Neural crest cell (in vitro differentiated cells): Measurements from ENCODE around the gene EEF1A2. TPM values are rescaled to one million over a fixed set of nuclear protein-coding genes. Genes with fewer than 3 reads are reported as not detected.

ENCODE experiments used
- DNase-seq: peaks from one replicate; pipeline ENCODE4 v3.0.0; 2021; ENCODE audit warnings: low read depth, mixed read lengths, low spot score
- H3K27ac Mint-ChIP-seq: one replicate; pipeline ENCODE4 v1.8.0; 2021; ENCODE audit warnings: mild to moderate bottlenecking, mixed read lengths; ENCODE audit not compliant: unreplicated experiment
- H3K27me3 Mint-ChIP-seq: 2 replicates; pipeline ENCODE4 v1.8.0; 2021; ENCODE audit warnings: low read depth, mild to moderate bottlenecking, mixed read lengths
- H3K36me3 Mint-ChIP-seq: 2 replicates; pipeline ENCODE4 v1.8.0; 2021; ENCODE audit warnings: low read depth, mild to moderate bottlenecking, mixed read lengths
- H3K4me1 Mint-ChIP-seq: 2 replicates; pipeline ENCODE4 v1.8.0; 2021; ENCODE audit warnings: mixed read lengths
- H3K4me3 Mint-ChIP-seq: one replicate; pipeline ENCODE4 v1.8.0; 2021; ENCODE audit warnings: mild to moderate bottlenecking, mixed read lengths
- H3K9me3 Mint-ChIP-seq: 2 replicates; pipeline ENCODE4 v1.8.0; 2021; ENCODE audit warnings: mixed read lengths
- CTCF ChIP-seq: fragments of 200-600 bp; sonication (generic); conservative IDR thresholded peaks from 2 replicates; pipeline ENCODE4 v1.5.0; 2021; ENCODE audit warnings: antibody characterized with exemption, mild to moderate bottlenecking
- total RNA-seq: library from RNA; stranded (reverse); gene quantifications from 2 replicates; pipeline ENCODE4 v1.2.1, GENCODE V29; 2021

EEF1A2 gene
- total RNA-seq, 1 donor from 2014 or later = 4.6 TPM

DNA sequence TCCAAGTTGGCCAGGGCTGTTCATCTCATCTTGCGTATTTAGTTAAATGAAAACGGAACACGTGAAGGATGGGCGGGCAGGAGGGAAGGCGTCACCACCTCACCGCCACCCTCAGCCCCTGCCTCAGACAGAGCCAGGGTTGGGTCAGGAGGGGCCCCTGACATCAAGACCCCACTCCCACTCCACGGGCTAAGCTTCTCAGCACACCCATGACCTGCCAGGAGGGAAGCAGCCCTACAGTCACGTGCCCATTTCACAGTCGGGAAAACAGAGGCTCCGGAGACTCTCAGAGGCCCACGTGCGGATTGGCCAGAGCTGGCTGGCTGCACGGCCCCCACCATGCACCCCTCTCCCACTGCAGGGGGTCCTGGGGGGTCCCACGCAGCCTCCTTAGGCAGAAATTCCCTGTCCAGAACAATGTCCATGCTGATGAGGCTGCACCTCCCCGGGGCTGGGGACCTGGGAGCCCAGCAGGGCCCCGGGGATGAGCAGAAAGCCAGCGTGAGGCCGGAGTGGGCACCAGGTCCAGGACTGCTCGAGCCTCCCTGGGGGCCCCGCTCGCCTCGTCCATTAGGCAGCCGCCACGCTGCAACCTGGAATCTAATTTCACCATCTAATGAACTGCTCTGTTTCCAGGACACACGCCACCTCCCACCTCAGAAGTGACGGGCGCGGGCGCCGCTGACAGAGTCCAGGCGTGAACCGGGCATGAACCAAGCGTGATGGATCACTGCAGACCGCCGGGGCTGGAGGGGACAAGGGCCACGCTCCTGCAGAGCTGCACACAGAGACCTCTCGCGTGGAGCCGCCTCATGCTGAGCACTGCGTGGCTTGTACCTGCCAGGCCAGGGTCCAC, 42.2 kb downstream of the EEF1A2 start:
- peaks cover 29% of the 10 kb centered on the region for H3K4me1 Mint-ChIP-seq
- no peak overlapping the region for H3K4me3 Mint-ChIP-seq
- H3K9me3 Mint-ChIP-seq = no peaks in the 10 kb centered on the region
- no peak for TF ChIP-seq CTCF
- no peak for DNase-seq
- H3K36me3 Mint-ChIP-seq = no peaks in the 10 kb centered on the region
- no peaks in the 10 kb centered on the region for H3K27me3 Mint-ChIP-seq
- H3K27ac Mint-ChIP-seq = peak overlapping the region; percentile 57

DNA sequence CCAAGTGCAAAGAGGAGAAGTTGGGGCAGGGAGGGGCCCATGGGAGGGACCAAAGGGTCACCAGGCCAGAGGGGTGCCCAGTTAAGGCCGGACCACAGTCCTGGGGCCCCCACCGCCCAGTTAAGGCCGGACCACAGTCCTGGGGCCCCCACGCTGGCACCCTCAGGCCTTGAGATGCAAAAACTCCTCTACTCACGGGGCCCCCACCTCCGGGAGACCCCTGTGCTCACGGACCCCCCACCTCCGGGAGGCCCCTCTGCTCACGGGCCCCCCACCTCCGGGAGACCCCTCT, 43.4 kb downstream of the EEF1A2 start:
- H3K4me3 Mint-ChIP-seq = no peak overlapping the region
- H3K4me1 Mint-ChIP-seq = peaks cover 29% of the 10 kb centered on the region
- no peaks in the 10 kb centered on the region for H3K36me3 Mint-ChIP-seq
- H3K9me3 Mint-ChIP-seq = no peaks in the 10 kb centered on the region
- peak overlapping the region; percentile 86 for H3K27ac Mint-ChIP-seq
- TF ChIP-seq CTCF = no peak
- no peak for DNase-seq
- no peaks in the 10 kb centered on the region for H3K27me3 Mint-ChIP-seq

DNA sequence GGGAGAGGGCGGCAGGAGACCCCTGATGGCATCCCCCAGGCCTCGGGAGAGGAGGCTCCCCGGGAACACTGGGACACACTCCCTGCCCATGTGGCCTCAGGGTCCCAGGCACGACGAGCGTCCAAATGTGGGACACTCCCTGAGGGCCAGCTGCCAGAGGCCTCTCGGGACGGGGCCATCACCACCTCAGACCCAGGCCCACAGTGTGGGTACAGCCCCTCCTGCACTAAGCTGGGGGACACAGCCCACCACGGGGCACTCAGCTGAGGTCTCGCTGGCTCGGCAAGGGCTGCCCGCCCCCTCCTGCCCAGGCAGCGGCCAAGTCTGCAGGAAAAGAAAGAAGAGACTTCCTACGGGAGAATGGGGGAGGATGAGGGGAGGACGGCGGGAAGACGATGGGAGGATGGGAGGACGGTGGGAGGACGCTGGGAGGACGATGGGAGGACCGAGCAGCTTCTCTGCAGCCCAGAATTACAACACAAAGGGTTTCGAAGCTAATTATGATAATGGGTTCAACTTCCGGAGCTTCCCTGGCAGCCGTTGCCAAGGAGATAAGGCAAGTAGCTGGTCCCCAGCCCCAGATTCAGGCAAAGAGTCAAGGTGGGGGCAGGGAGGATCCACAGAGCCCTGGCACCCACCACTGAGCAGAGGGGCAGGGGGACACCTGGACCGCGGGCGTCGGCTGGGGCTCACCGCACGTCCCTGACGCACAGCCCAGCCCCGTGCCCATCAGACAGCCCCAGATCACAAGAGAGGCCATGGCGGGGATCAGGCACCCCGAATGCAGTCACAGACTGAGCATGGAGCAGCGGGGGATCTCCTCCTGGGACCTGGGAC, 43.9 kb downstream of the EEF1A2 start:
- TF ChIP-seq CTCF = no peak
- peaks cover 29% of the 10 kb centered on the region for H3K4me1 Mint-ChIP-seq
- H3K27ac Mint-ChIP-seq = peak overlapping the region; percentile 86
- no peaks in the 10 kb centered on the region for H3K27me3 Mint-ChIP-seq
- DNase-seq = peak; percentile 30
- peak overlapping the region; percentile 77 for H3K4me3 Mint-ChIP-seq
- no peaks in the 10 kb centered on the region for H3K9me3 Mint-ChIP-seq
- H3K36me3 Mint-ChIP-seq = no peaks in the 10 kb centered on the region

- H3K9me3 Mint-ChIP-seq = no peaks in the 10 kb centered on the region
- TF ChIP-seq CTCF = no peak
- peaks cover 36% of the 10 kb centered on the region for H3K4me1 Mint-ChIP-seq
- no peak for DNase-seq
- no peak overlapping the region for H3K27ac Mint-ChIP-seq
- H3K36me3 Mint-ChIP-seq = no peaks in the 10 kb centered on the region
- no peak overlapping the region for H3K4me3 Mint-ChIP-seq
- no peaks in the 10 kb centered on the region for H3K27me3 Mint-ChIP-seq
These were observed 45.9 kb downstream of the EEF1A2 start for GRCh38 chr20:63452821-63453523.

GRCh38 chr20:63452341-63452740, 46.5 kb downstream of the EEF1A2 start:
- DNase-seq = no peak
- Mint-ChIP-seq H3K27me3 (no peaks in the 10 kb centered on the region), H3K27ac (no peak overlapping the region), H3K4me1 (peaks cover 42% of the 10 kb centered on the region), H3K36me3 (no peaks in the 10 kb centered on the region), H3K9me3 (no peaks in the 10 kb centered on the region), H3K4me3 (no peak overlapping the region)
- TF ChIP-seq CTCF = no peak
